ENCODE data around the gene GRAMD1A. TPM values are rescaled to one million over a fixed set of nuclear protein-coding genes. Genes with fewer than 3 reads are reported as not detected.
"Not testable (repeated sequence)": the region's sequence is repeated elsewhere in the genome, so short reads cannot be mapped to it uniquely, and the experiment has no call there.

Gene GRAMD1A
- total RNA-seq, 1 donor from 2014 or later = 67.9 TPM

- Mint-ChIP-seq H3K36me3 (ENCODE audit: low read depth) (peaks cover 21% of the 10 kb centered on the region), H3K4me3 (ENCODE audit: unreplicated experiment) (peak within 1 kb of the TSS; percentile 84), H3K9me3 (ENCODE audit: low read depth) (peaks cover 24% of the 10 kb centered on the region), H3K4me1 (ENCODE audit: low read depth) (peaks cover 17% of the 10 kb centered on the region), H3K27ac (ENCODE audit: unreplicated experiment) (peak within 1 kb of the TSS; percentile 49), H3K27me3 (ENCODE audit: low read depth) (peaks cover 4% of the 10 kb centered on the region)
- DNase-seq (ENCODE audit: low spot score) = peak; percentile 92
- TF ChIP-seq, protein P1, sequence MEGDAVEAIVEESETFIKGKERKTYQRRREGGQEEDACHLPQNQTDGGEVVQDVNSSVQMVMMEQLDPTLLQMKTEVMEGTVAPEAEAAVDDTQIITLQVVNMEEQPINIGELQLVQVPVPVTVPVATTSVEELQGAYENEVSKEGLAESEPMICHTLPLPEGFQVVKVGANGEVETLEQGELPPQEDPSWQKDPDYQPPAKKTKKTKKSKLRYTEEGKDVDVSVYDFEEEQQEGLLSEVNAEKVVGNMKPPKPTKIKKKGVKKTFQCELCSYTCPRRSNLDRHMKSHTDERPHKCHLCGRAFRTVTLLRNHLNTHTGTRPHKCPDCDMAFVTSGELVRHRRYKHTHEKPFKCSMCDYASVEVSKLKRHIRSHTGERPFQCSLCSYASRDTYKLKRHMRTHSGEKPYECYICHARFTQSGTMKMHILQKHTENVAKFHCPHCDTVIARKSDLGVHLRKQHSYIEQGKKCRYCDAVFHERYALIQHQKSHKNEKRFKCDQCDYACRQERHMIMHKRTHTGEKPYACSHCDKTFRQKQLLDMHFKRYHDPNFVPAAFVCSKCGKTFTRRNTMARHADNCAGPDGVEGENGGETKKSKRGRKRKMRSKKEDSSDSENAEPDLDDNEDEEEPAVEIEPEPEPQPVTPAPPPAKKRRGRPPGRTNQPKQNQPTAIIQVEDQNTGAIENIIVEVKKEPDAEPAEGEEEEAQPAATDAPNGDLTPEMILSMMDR (IDR thresholded peaks at IDR 0.05) = peak; percentile 7
Observed at GRCh38 chr19:34963573-34964406, 36.3 kb upstream of the GRAMD1A start, which contains the start of gene ZNF792. Gene ZNF792 (minus strand): TSS chr19:34964229. CDS start chr19:34963662, 567 bp downstream.

DNA sequence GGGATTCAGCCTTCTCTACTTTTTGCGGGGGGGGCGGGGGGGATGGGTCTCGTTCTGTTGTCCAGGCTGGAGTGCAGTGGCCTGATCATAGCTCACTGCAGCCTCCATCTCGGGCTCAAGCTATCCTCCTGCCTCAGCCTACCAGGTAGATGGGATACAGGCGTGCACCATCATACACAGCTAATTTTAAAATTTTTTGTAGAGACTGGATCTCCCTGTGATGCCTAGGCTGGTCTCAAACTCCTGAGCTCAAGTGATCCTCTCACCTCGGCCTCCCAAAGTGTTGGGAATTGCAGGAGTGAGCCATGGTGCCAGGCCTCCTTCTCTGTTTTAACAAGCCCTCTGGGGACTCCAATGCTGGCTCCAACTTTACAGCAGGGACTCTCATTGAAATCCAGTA is 35.5 kb upstream of the GRAMD1A start:
- Mint-ChIP-seq H3K4me1 (ENCODE audit: low read depth) (peaks cover 17% of the 10 kb centered on the region), H3K9me3 (ENCODE audit: low read depth) (peaks cover 16% of the 10 kb centered on the region), H3K27ac (ENCODE audit: unreplicated experiment) (no peak overlapping the region), H3K36me3 (ENCODE audit: low read depth) (peaks cover 13% of the 10 kb centered on the region), H3K4me3 (ENCODE audit: unreplicated experiment) (peak overlapping the region; percentile 28), H3K27me3 (ENCODE audit: low read depth) (peaks cover 4% of the 10 kb centered on the region)
- TF ChIP-seq, protein P1 (IDR thresholded peaks at IDR 0.05) = no peak
- no peak for DNase-seq (ENCODE audit: low spot score)

DNA sequence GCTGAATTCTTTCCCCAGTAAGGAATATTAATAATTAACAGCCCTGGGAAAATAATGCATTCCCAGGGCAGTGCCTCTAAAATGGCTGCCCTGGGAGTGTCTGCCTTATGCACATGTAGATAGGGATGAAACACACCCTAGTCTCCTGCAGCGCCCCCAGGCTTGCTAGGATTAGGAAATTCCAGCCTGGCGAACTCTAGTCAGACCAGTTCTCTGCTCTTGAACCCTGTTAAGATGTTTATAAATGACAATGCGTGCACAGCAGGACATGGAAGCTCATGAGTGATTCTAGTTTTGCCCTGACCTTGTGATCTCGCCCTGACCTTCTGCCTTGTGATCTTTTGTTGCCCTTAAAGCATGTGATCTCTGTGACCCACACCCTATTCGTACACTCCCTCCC is 34.6 kb upstream of the GRAMD1A start:
- Mint-ChIP-seq H3K27ac (ENCODE audit: unreplicated experiment) (peak overlapping the region; percentile 30), H3K4me1 (ENCODE audit: low read depth) (peaks cover 17% of the 10 kb centered on the region)
- not testable (repeated sequence) for DNase-seq (ENCODE audit: low spot score); H3K27me3 Mint-ChIP-seq (ENCODE audit: low read depth); H3K9me3 Mint-ChIP-seq (ENCODE audit: low read depth); H3K36me3 Mint-ChIP-seq (ENCODE audit: low read depth); H3K4me3 Mint-ChIP-seq (ENCODE audit: unreplicated experiment)

GRCh38 chr19:34967551-34967950 is 32.6 kb upstream of the GRAMD1A start:
- peaks cover 4% of the 10 kb centered on the region for H3K9me3 Mint-ChIP-seq (ENCODE audit: low read depth)
- TF ChIP-seq, protein P1 (IDR thresholded peaks at IDR 0.05) = no peak
- H3K27ac Mint-ChIP-seq (ENCODE audit: unreplicated experiment) = no peak overlapping the region
- no peaks in the 10 kb centered on the region for H3K36me3 Mint-ChIP-seq (ENCODE audit: low read depth)
- H3K27me3 Mint-ChIP-seq (ENCODE audit: low read depth) = peaks cover 4% of the 10 kb centered on the region
- H3K4me3 Mint-ChIP-seq (ENCODE audit: unreplicated experiment) = no peak overlapping the region
- H3K4me1 Mint-ChIP-seq (ENCODE audit: low read depth) = peaks cover 9% of the 10 kb centered on the region
- no peak for DNase-seq (ENCODE audit: low spot score)

DNA sequence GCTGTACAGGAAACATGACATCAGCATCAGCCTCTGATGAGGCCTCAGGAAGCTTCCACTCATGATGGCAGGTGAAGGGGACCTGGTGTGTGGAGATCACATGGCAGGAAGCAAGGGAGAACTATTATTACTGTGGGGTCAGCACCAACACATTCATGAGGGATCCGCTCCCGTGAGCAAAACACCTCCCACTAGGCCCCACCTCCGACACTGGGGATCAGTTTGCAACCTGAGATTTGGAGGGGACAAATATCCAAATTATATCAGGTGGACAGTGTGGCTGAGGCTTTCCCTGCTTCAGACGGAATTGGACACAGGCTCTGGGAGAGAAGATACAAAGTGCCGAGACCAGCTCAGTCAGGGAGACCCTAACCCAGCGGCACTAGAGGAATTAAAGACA is 30.4 kb upstream of the GRAMD1A start:
- peaks cover 5% of the 10 kb centered on the region for H3K4me1 Mint-ChIP-seq (ENCODE audit: low read depth)
- H3K4me3 Mint-ChIP-seq (ENCODE audit: unreplicated experiment) = no peak overlapping the region

GRCh38 chr19:34970185-34970780 is 29.8 kb upstream of the GRAMD1A start:
- not testable (repeated sequence) for H3K27me3 Mint-ChIP-seq (ENCODE audit: low read depth); H3K9me3 Mint-ChIP-seq (ENCODE audit: low read depth); DNase-seq (ENCODE audit: low spot score); H3K4me3 Mint-ChIP-seq (ENCODE audit: unreplicated experiment); H3K36me3 Mint-ChIP-seq (ENCODE audit: low read depth); H3K27ac Mint-ChIP-seq (ENCODE audit: unreplicated experiment); H3K4me1 Mint-ChIP-seq (ENCODE audit: low read depth)

More for the DNA sequence above, 30.4 kb upstream of the GRAMD1A start:
- no peaks in the 10 kb centered on the region for H3K36me3 Mint-ChIP-seq (ENCODE audit: low read depth)
- peaks cover 4% of the 10 kb centered on the region for H3K9me3 Mint-ChIP-seq (ENCODE audit: low read depth)
- DNase-seq (ENCODE audit: low spot score) = no peak
- no peak overlapping the region for H3K27ac Mint-ChIP-seq (ENCODE audit: unreplicated experiment)
- peaks cover 4% of the 10 kb centered on the region for H3K27me3 Mint-ChIP-seq (ENCODE audit: low read depth)
- TF ChIP-seq, protein P1 (IDR thresholded peaks at IDR 0.05) = no peak

All from chondrocyte (in vitro differentiated cells).